GM23248 (cell line): Measurements from ENCODE around the gene CDHR5. TPM values are rescaled to one million over a fixed set of nuclear protein-coding genes. Genes with fewer than 3 reads are reported as not detected.
A peak's percentile ranks its signal among the peaks of the same experiment; 100 is the strongest.

Experiments
- DNase-seq: peaks from one replicate; pipeline ENCODE4 v3.0.0-alpha.2; 2015
- H2AFZ ChIP-seq: fragments of 200-600 bp; sonication (generic); 2 replicates; pipeline ENCODE4 v1.6.1; 2016; ENCODE audit warnings: antibody characterized with exemption
- H3F3A ChIP-seq: fragments of 200-600 bp; sonication (generic); 2 replicates; pipeline ENCODE4 v1.6.1; 2016; ENCODE audit warnings: mild to moderate bottlenecking, antibody characterized with exemption, mixed run types; ENCODE audit not compliant: insufficient read depth
- H3K27ac ChIP-seq: fragments of 200-600 bp; sonication (generic); 2 replicates; pipeline ENCODE4 v1.5.1; 2016; ENCODE audit warnings: mild to moderate bottlenecking
- H3K27me3 ChIP-seq: fragments of 200-600 bp; sonication (generic); replicated peaks from 2 replicates; pipeline ENCODE4 v1.6.1; 2016; ENCODE audit warnings: mild to moderate bottlenecking; ENCODE audit not compliant: insufficient read depth
- H3K36me3 ChIP-seq: fragments of 200-600 bp; sonication (generic); 2 replicates; pipeline ENCODE4 v1.6.1; 2016; ENCODE audit warnings: low read depth, mild to moderate bottlenecking
- H3K4me1 ChIP-seq: fragments of 200-600 bp; sonication (generic); 2 replicates; pipeline ENCODE4 v1.6.1; 2016; ENCODE audit warnings: mild to moderate bottlenecking; ENCODE audit not compliant: insufficient read depth
- H3K4me2 ChIP-seq: fragments of 200-600 bp; sonication (generic); one replicate; pipeline ENCODE4 v1.6.1; 2016; ENCODE audit warnings: mild to moderate bottlenecking; ENCODE audit not compliant: unreplicated experiment
- H3K4me3 ChIP-seq: fragments of 200-600 bp; sonication (generic); 2 replicates; pipeline ENCODE4 v1.5.1; 2016; ENCODE audit warnings: mild to moderate bottlenecking
- H3K79me2 ChIP-seq: fragments of 200-600 bp; sonication (generic); 2 replicates; pipeline ENCODE4 v1.6.1; 2016; ENCODE audit warnings: mild to moderate bottlenecking; ENCODE audit not compliant: insufficient read depth
- H3K9ac ChIP-seq: fragments of 200-600 bp; sonication (generic); 2 replicates; pipeline ENCODE4 v1.6.1; 2016; ENCODE audit warnings: mild to moderate bottlenecking
- H3K9me2 ChIP-seq: fragments of 200-600 bp; sonication (generic); 2 replicates; pipeline ENCODE4 v1.6.1; 2016; ENCODE audit warnings: mixed run types, mild to moderate bottlenecking, moderate library complexity; ENCODE audit not compliant: insufficient read depth
- H3K9me3 ChIP-seq: fragments of 200-600 bp; sonication (generic); one replicate; pipeline ENCODE4 v1.6.1; 2017; ENCODE audit warnings: low read depth
- H4K20me1 ChIP-seq: fragments of 200-600 bp; sonication (generic); 2 replicates; pipeline ENCODE4 v1.6.0; 2016; ENCODE audit not compliant: insufficient read depth
- EZH2 ChIP-seq: fragments of 200-600 bp; sonication (generic); IDR thresholded peaks from 2 replicates; pipeline ENCODE4 v1.6.1; 2018; ENCODE audit warnings: antibody characterized with exemption, mild to moderate bottlenecking; ENCODE audit not compliant: insufficient read depth, poor library complexity, severe bottlenecking
- EZH2phosphoT487 ChIP-seq: fragments of 200-600 bp; sonication (generic); IDR thresholded peaks from 2 replicates; pipeline ENCODE4 v1.6.1; 2018; ENCODE audit warnings: antibody characterized with exemption, moderate library complexity, mild to moderate bottlenecking, low read depth; ENCODE audit not compliant: insufficient read depth
- WGBS, 2 experiments: methylation state at CpG; one replicate each; pipeline ENCODE4 v1.1.6; 2015 to 2017; ENCODE audit warnings: low lambda C conversion rate in 2 of 2, low coverage in 1 of 2; ENCODE audit errors: missing lambda C conversion rate in 2 of 2; 5-methylcytosine and 5-hydroxymethylcytosine counted together
- in situ Hi-C: fragments of 300-500 bp; cut with MboI; formaldehyde crosslinking; loops from 2 replicates; pipeline ENCODE4 v1.15.0; 2020
- microRNA counts: library from miRNA; unstranded; fragments of <30 nt; microRNA quantifications from one replicate; lab custom pipeline; 2016
- microRNA-seq: library from miRNA; unstranded; fragments of <30 nt; microRNA quantifications from one replicate; pipeline ENCODE4, GENCODE V29; 2016; ENCODE audit warnings: borderline number of aligned reads
- polyA plus RNA-seq: library from polyadenylated mRNA; unstranded; fragments of >200 nt; fragmentation: Nextera tagmentation; extraction: Ambion mirVana; gene quantifications from 2 replicates; pipeline ENCODE4 v1.2.1, GENCODE V29; 2016
- small RNA-seq: library from RNA; depleted of rRNA; stranded (forward); fragments of <200 nt; gene quantifications from one replicate; pipeline ENCODE3, GENCODE V24; 2014; ENCODE audit warnings: low read depth, low replicate concordance
- total RNA-seq: library from RNA; depleted of rRNA; stranded (reverse); fragments of >200 nt; shearing (Covaris generic); gene quantifications from 2 replicates; pipeline ENCODE4 v1.2.3, GENCODE V29; 2014; rRNA removed

Gene CDHR5
- total and polyA plus RNA-seq, 2 experiments from 2014 or later = not detected

DNA sequence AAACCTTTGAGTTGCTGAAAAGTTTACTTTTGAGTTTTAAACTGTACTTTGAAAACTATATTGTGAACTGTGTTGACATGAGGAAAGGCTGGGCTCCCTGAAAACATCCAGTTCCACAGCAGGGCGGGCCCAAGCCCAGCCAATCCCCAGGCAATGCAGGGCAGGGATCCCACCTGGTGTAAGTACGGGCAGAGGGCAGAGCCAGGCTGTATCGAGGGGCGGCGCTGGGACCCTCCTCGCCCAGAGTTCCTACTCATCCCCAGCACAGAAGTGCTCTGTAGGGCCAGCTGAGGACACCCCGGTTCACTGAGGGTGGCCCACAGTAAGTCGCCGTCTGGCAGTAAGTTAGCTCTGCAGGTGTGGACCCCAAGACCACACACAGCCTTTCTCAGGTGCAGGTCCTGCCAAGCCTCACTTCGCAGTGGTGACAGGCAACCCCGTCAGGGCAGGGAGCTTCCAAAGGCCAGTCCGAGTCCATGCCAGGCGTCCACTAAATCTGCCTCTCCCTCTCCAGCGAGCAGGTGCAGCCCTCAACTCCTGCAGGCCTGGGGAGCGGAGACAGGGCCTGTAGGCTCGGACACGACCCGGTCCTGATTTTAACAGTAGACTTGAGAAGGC lies 57.6 kb downstream of the CDHR5 start:
- Histone ChIP-seq H3K4me2 (peak overlapping the region; percentile 71), H3K9ac (peak overlapping the region; percentile 69; the same call in 1 of the 2 replicates), H3K79me2 (peaks cover 23% of the 10 kb centered on the region), H3K9me2 (no peaks in the 10 kb centered on the region), H4K20me1 (no peaks in the 10 kb centered on the region), H3K36me3 (peaks cover 8% of the 10 kb centered on the region), H3K4me1 (peaks cover 9% of the 10 kb centered on the region; the same call in 1 of the 2 replicates), H3K4me3 (peak overlapping the region; percentile 83), H3K27me3 (no peaks in the 10 kb centered on the region), H3K9me3 (no peaks in the 10 kb centered on the region), H3F3A (no peaks in the 10 kb centered on the region), H3K27ac (no peak overlapping the region), H2AFZ (no peak overlapping the region)
- DNase-seq = no peak
- in situ Hi-C loops = no loop called here
- TF ChIP-seq EZH2phosphoT487 (no peak), EZH2 (no peak)
- WGBS, 2 experiments = 88 to 90% methylated on average over 18 of the region's 18 CpGs

MicroRNAs within 50 kb of the gene (microRNA counts, 767-probe panel; counts per million panel counts)
- 447 counts per million, percentile 86 among the panel's probes with 10 or more counts for microRNA hsa-miR-210 (lab: Ali Mortazavi, UCI)

Small RNAs within 50 kb of the gene (microRNA-seq; reads per million reads assigned to microRNA genes)
- gene MIR210 = 2,132 reads per million, percentile 82 among the genes with 10 or more reads in this experiment

Small RNAs within 50 kb of the gene (small RNA-seq; reads per million reads assigned to genes)
- gene MIR210 = 12.8 reads per million, percentile 86 among the genes with 10 or more reads in this experiment

Other genes starting within 250 kb of the CDHR5 start
- 1.2 and 4.9 TPM in 2 replicates for gene PKP3, start 230.7 kb downstream of the CDHR5 start, total RNA-seq
- gene PKP3, start 230.7 kb downstream of the CDHR5 start, polyA plus RNA-seq = 2.2 and 2.4 TPM in 2 replicates
- gene SIGIRR, start 210.0 kb downstream of the CDHR5 start, total RNA-seq = 17.7 and 28.3 TPM in 2 replicates
- 59.5 and 61.1 TPM in 2 replicates for gene SIGIRR, start 210.0 kb downstream of the CDHR5 start, polyA plus RNA-seq
- not detected in 2 replicates for gene ANO9, start 182.9 kb downstream of the CDHR5 start, total RNA-seq
- gene ANO9, start 182.9 kb downstream of the CDHR5 start, polyA plus RNA-seq = not detected in 2 replicates
- 29.2 and 44.1 TPM in 2 replicates for gene PTDSS2, start 174.7 kb downstream of the CDHR5 start, total RNA-seq
- gene PTDSS2, start 174.7 kb downstream of the CDHR5 start, polyA plus RNA-seq = 20.1 and 22.2 TPM in 2 replicates
- 680 and 751 TPM in 2 replicates for gene RNH1, start 117.7 kb downstream of the CDHR5 start, total RNA-seq
- 623 and 664 TPM in 2 replicates for gene RNH1, start 117.7 kb downstream of the CDHR5 start, polyA plus RNA-seq
- gene HRAS, start 89.4 kb downstream of the CDHR5 start, total RNA-seq = 62.1 and 83.7 TPM in 2 replicates
- gene HRAS, start 89.4 kb downstream of the CDHR5 start, polyA plus RNA-seq = 76.9 and 85.3 TPM in 2 replicates
- gene LRRC56, start 87.4 kb downstream of the CDHR5 start, total RNA-seq = 1.3 TPM in 1 of 2 replicates, not detected in the other
- gene LRRC56, start 87.4 kb downstream of the CDHR5 start, polyA plus RNA-seq = 0.72 and 0.86 TPM in 2 replicates
- 0.22 and 2.3 TPM in 2 replicates for gene LMNTD2, start 64.2 kb downstream of the CDHR5 start, total RNA-seq
- 0.35 and 0.36 TPM in 2 replicates for gene LMNTD2, start 64.2 kb downstream of the CDHR5 start, polyA plus RNA-seq
- gene RASSF7, start 64.0 kb downstream of the CDHR5 start, total RNA-seq = 18.8 and 19.3 TPM in 2 replicates
- gene RASSF7, start 64.0 kb downstream of the CDHR5 start, polyA plus RNA-seq = 10.6 and 11.9 TPM in 2 replicates
- gene PHRF1, start 48.5 kb downstream of the CDHR5 start, total RNA-seq = 27.7 and 30.5 TPM in 2 replicates
- gene PHRF1, start 48.5 kb downstream of the CDHR5 start, polyA plus RNA-seq = 10.9 and 11.0 TPM in 2 replicates
- gene IRF7, start 9.0 kb downstream of the CDHR5 start, total RNA-seq = 3.7 and 11.8 TPM in 2 replicates
- gene IRF7, start 9.0 kb downstream of the CDHR5 start, polyA plus RNA-seq = 4.7 and 5.1 TPM in 2 replicates
- not detected in 2 replicates for gene SCT, start 2.2 kb upstream of the CDHR5 start, total RNA-seq
- gene SCT, start 2.2 kb upstream of the CDHR5 start, polyA plus RNA-seq = not detected in 2 replicates
- not detected in 2 replicates for gene DRD4, start 12.3 kb upstream of the CDHR5 start, total RNA-seq
- gene DRD4, start 12.3 kb upstream of the CDHR5 start, polyA plus RNA-seq = not detected in 2 replicates
- 31.6 and 38.5 TPM in 2 replicates for gene DEAF1, start 70.3 kb upstream of the CDHR5 start, total RNA-seq
- 31.7 and 35.0 TPM in 2 replicates for gene DEAF1, start 70.3 kb upstream of the CDHR5 start, polyA plus RNA-seq
- gene TMEM80, start 70.9 kb upstream of the CDHR5 start, total RNA-seq = 27.0 and 37.3 TPM in 2 replicates
- 47.9 and 50.1 TPM in 2 replicates for gene TMEM80, start 70.9 kb upstream of the CDHR5 start, polyA plus RNA-seq
- gene EPS8L2, start 81.3 kb upstream of the CDHR5 start, total RNA-seq = 58.3 and 59.7 TPM in 2 replicates
- gene EPS8L2, start 81.3 kb upstream of the CDHR5 start, polyA plus RNA-seq = 46.4 and 48.2 TPM in 2 replicates
- 185 and 216 TPM in 2 replicates for gene TALDO1, start 122.5 kb upstream of the CDHR5 start, total RNA-seq
- 313 and 318 TPM in 2 replicates for gene TALDO1, start 122.5 kb upstream of the CDHR5 start, polyA plus RNA-seq
- gene GATD1, start 152.5 kb upstream of the CDHR5 start, total RNA-seq = 38.3 and 45.0 TPM in 2 replicates
- gene GATD1, start 152.5 kb upstream of the CDHR5 start, polyA plus RNA-seq = 27.0 and 27.4 TPM in 2 replicates
- 2.1 and 2.8 TPM in 2 replicates for gene CEND1, start 165.1 kb upstream of the CDHR5 start, total RNA-seq
- gene CEND1, start 165.1 kb upstream of the CDHR5 start, polyA plus RNA-seq = 3.4 and 3.9 TPM in 2 replicates
- 10.5 and 13.9 TPM in 2 replicates for gene SLC25A22, start 173.3 kb upstream of the CDHR5 start, total RNA-seq
- 18.7 and 19.4 TPM in 2 replicates for gene SLC25A22, start 173.3 kb upstream of the CDHR5 start, polyA plus RNA-seq
- 4.2 and 6.4 TPM in 2 replicates for gene PIDD1, start 180.3 kb upstream of the CDHR5 start, total RNA-seq
- gene PIDD1, start 180.3 kb upstream of the CDHR5 start, polyA plus RNA-seq = 7.3 and 8.5 TPM in 2 replicates
- gene RPLP2, start 185.0 kb upstream of the CDHR5 start, total RNA-seq = 162 and 263 TPM in 2 replicates
- gene RPLP2, start 185.0 kb upstream of the CDHR5 start, polyA plus RNA-seq = 726 and 744 TPM in 2 replicates
- 35.2 and 38.7 TPM in 2 replicates for gene PNPLA2, start 194.0 kb upstream of the CDHR5 start, total RNA-seq
- gene PNPLA2, start 194.0 kb upstream of the CDHR5 start, polyA plus RNA-seq = 87.6 and 98.1 TPM in 2 replicates
- gene CRACR2B, start 203.0 kb upstream of the CDHR5 start, total RNA-seq = 0.38 and 2.3 TPM in 2 replicates
- 1.2 and 2.0 TPM in 2 replicates for gene CRACR2B, start 203.0 kb upstream of the CDHR5 start, polyA plus RNA-seq
- gene CD151, start 208.0 kb upstream of the CDHR5 start, total RNA-seq = 1,651 and 1,751 TPM in 2 replicates
- 796 and 807 TPM in 2 replicates for gene CD151, start 208.0 kb upstream of the CDHR5 start, polyA plus RNA-seq
- gene POLR2L, start 217.6 kb upstream of the CDHR5 start, total RNA-seq = 67.8 and 113 TPM in 2 replicates
- gene POLR2L, start 217.6 kb upstream of the CDHR5 start, polyA plus RNA-seq = 804 and 820 TPM in 2 replicates
- 340 and 393 TPM in 2 replicates for gene TSPAN4, start 217.9 kb upstream of the CDHR5 start, total RNA-seq
- gene TSPAN4, start 217.9 kb upstream of the CDHR5 start, polyA plus RNA-seq = 343 and 344 TPM in 2 replicates